H9 (cell line): ENCODE data around the gene ARHGAP22. TPM values are rescaled to one million over a fixed set of nuclear protein-coding genes. Genes with fewer than 3 reads are reported as not detected.

Experiments
- DNase-seq: peaks from one replicate; pipeline ENCODE4 v3.0.0-alpha.2; 2017
- H2AFZ ChIP-seq: one replicate; pipeline ENCODE4 v1.6.1; 2013; ENCODE audit warnings: mild to moderate bottlenecking, low read length, control low read depth, moderate library complexity
- H2AK5ac ChIP-seq: 2 replicates; pipeline ENCODE4 v1.6.1; 2013; ENCODE audit warnings: low read length, control low read depth, mixed read lengths; ENCODE audit not compliant: insufficient read length
- H2BK120ac ChIP-seq: one replicate; pipeline ENCODE4 v1.6.1; 2013; ENCODE audit warnings: low read depth, mild to moderate bottlenecking, low read length, control low read depth, inconsistent platforms; ENCODE audit not compliant: poor library complexity, severe bottlenecking
- H2BK12ac ChIP-seq: 2 replicates; pipeline ENCODE4 v1.6.1; 2013; ENCODE audit warnings: low read length, control low read depth, mixed read lengths, low read depth; ENCODE audit not compliant: insufficient read length
- H2BK15ac ChIP-seq: 2 replicates; pipeline ENCODE4 v1.6.1; 2013; ENCODE audit warnings: low read depth, low read length, control low read depth
- H2BK20ac ChIP-seq: one replicate; pipeline ENCODE4 v1.6.1; 2013; ENCODE audit warnings: low read depth, mild to moderate bottlenecking, low read length, control low read depth, inconsistent platforms; ENCODE audit not compliant: poor library complexity, severe bottlenecking
- H2BK5ac ChIP-seq: 2 replicates; pipeline ENCODE4 v1.6.1; 2013; ENCODE audit warnings: low read length, control low read depth, mixed read lengths; ENCODE audit not compliant: insufficient read length
- H3K14ac ChIP-seq: 2 replicates; pipeline ENCODE4 v1.6.1; 2013; ENCODE audit warnings: low read length, control low read depth; ENCODE audit not compliant: insufficient read depth
- H3K18ac ChIP-seq: 2 replicates; pipeline ENCODE4 v1.6.1; 2013; ENCODE audit warnings: low read depth, mild to moderate bottlenecking, mixed read lengths, low read length, control low read depth; ENCODE audit not compliant: insufficient read length
- H3K23ac ChIP-seq: 2 replicates; pipeline ENCODE4 v1.6.1; 2013; ENCODE audit warnings: low read length, control low read depth, mixed read lengths, low read depth; ENCODE audit not compliant: insufficient read length
- H3K23me2 ChIP-seq: 2 replicates; pipeline ENCODE4 v1.6.1; 2013; ENCODE audit warnings: low read depth, mild to moderate bottlenecking, mixed read lengths, low read length, control low read depth; ENCODE audit not compliant: insufficient read length, poor library complexity, severe bottlenecking
- H3K27ac ChIP-seq: 2 replicates; pipeline ENCODE4 v1.5.1; 2013; ENCODE audit warnings: low read length, control low read depth, mixed read lengths, low read depth; ENCODE audit not compliant: insufficient read length
- H3K27me3 ChIP-seq: 2 replicates; pipeline ENCODE4 v1.6.1; 2013; ENCODE audit warnings: low read length, control low read depth, inconsistent platforms; ENCODE audit not compliant: insufficient read depth
- H3K4ac ChIP-seq: 2 replicates; pipeline ENCODE4 v1.6.1; 2013; ENCODE audit warnings: low read depth, mild to moderate bottlenecking, control low read depth, inconsistent platforms, low read length, moderate library complexity
- H3K4me1 ChIP-seq: 2 replicates; pipeline ENCODE4 v1.6.1; 2013; ENCODE audit warnings: low read length, control low read depth, inconsistent platforms; ENCODE audit not compliant: insufficient read depth
- H3K4me2 ChIP-seq: 2 replicates; pipeline ENCODE4 v1.6.1; 2013; ENCODE audit warnings: low read length, control low read depth, mixed read lengths; ENCODE audit not compliant: insufficient read length, insufficient read depth
- H3K56ac ChIP-seq: 2 replicates; pipeline ENCODE4 v1.6.1; 2013; ENCODE audit warnings: low read depth, mild to moderate bottlenecking, mixed read lengths, low read length, control low read depth; ENCODE audit not compliant: insufficient read length
- H3K79me1 ChIP-seq: 2 replicates; pipeline ENCODE4 v1.6.1; 2013; ENCODE audit warnings: low read depth, mild to moderate bottlenecking, moderate library complexity, low read length, control low read depth, inconsistent platforms; ENCODE audit not compliant: insufficient read depth, poor library complexity, severe bottlenecking
- H3K79me2 ChIP-seq: 2 replicates; pipeline ENCODE4 v1.6.1; 2013; ENCODE audit warnings: low read length, control low read depth, inconsistent platforms; ENCODE audit not compliant: insufficient read depth
- H3K9ac ChIP-seq: 2 replicates; pipeline ENCODE4 v1.6.1; 2013; ENCODE audit warnings: low read length, control low read depth, mixed read lengths; ENCODE audit not compliant: insufficient read length; ENCODE audit errors: extremely low read depth
- H3K9me3 ChIP-seq: one replicate; pipeline ENCODE4 v1.6.1; 2013; ENCODE audit warnings: low read depth, low read length, inconsistent platforms; ENCODE audit not compliant: control insufficient read depth
- H3T11ph ChIP-seq: one replicate; pipeline ENCODE4 v1.6.1; 2013; ENCODE audit warnings: mild to moderate bottlenecking, low read length, control low read depth, inconsistent platforms
- H4K20me1 ChIP-seq: one replicate; pipeline ENCODE4 v1.6.1; 2013; ENCODE audit not compliant: control insufficient read depth, insufficient read length, insufficient read depth
- H4K5ac ChIP-seq: 2 replicates; pipeline ENCODE4 v1.6.1; 2013; ENCODE audit warnings: low read depth, mild to moderate bottlenecking, mixed read lengths, low read length, control low read depth; ENCODE audit not compliant: insufficient read length
- H4K8ac ChIP-seq: replicated peaks from 2 replicates; pipeline ENCODE4 v1.6.1; 2013; ENCODE audit warnings: low read length, control low read depth, mixed read lengths, low read depth; ENCODE audit not compliant: insufficient read length
- H4K91ac ChIP-seq: 2 replicates; pipeline ENCODE4 v1.6.1; 2013; ENCODE audit warnings: low read depth, mild to moderate bottlenecking, moderate library complexity, mixed read lengths, low read length, control low read depth; ENCODE audit not compliant: insufficient read length
- H3K27ac Mint-ChIP-seq, 3 experiments: 2 replicates in 2 of 3; 3 replicates in 1 of 3; pipeline ENCODE4 v1.8.0; 2020 to 2021; ENCODE audit warnings: mixed read lengths in 3 of 3, mild to moderate bottlenecking in 1 of 3, moderate library complexity in 1 of 3
- H3K27me3 Mint-ChIP-seq: 2 replicates; pipeline ENCODE4 v1.8.0; 2021; ENCODE audit warnings: low read depth, mild to moderate bottlenecking, moderate library complexity, mixed read lengths
- H3K36me3 Mint-ChIP-seq, 3 experiments: 2 replicates in 2 of 3; 3 replicates in 1 of 3; pipeline ENCODE4 v1.8.0; 2020 to 2021; ENCODE audit warnings: low read depth in 3 of 3, mixed read lengths in 3 of 3; ENCODE audit not compliant: insufficient read depth in 1 of 3
- H3K4me1 Mint-ChIP-seq, 2 experiments: 2 replicates each; pipeline ENCODE4 v1.8.0; 2020; ENCODE audit warnings: mixed read lengths in 2 of 2
- H3K4me3 Mint-ChIP-seq, 2 experiments: 2 replicates in 1 of 2; 3 replicates in 1 of 2; pipeline ENCODE4 v1.8.0; 2020 to 2021; ENCODE audit warnings: mild to moderate bottlenecking in 2 of 2, mixed read lengths in 2 of 2, moderate library complexity in 1 of 2
- H3K9me3 Mint-ChIP-seq, 2 experiments: 2 replicates in 1 of 2; 3 replicates in 1 of 2; pipeline ENCODE4 v1.8.0; 2020; ENCODE audit warnings: mild to moderate bottlenecking in 2 of 2, mixed read lengths in 2 of 2, moderate library complexity in 1 of 2
- total RNA-seq: library from RNA; stranded (reverse); gene quantifications from 2 replicates; pipeline ENCODE4 v1.2.1, GENCODE V29; 2021
- TF ChIP-seq, protein P1 (sequence below): fragments of 200-600 bp; sonication (generic); conservative IDR thresholded peaks from 3 replicates; pipeline ENCODE4 v1.8.0; 2021; ENCODE audit warnings: antibody characterized with exemption, mild to moderate bottlenecking

The ARHGAP22 gene
- total RNA-seq, 1 experiment from 2014 or later = 7.4 TPM

GRCh38 chr10:48477141-48477540, 127.7 kb downstream of the ARHGAP22 start:
- Mint-ChIP-seq H3K36me3 (peaks cover 9 to 15% (median 10%) of the 10 kb centered on the region in 3 experiments; a peak in 6 of 7 replicates), H3K27me3 (no peaks in the 10 kb centered on the region; the same call in none of the 2 replicates), H3K27ac (no peak overlapping the region), H3K9me3 (peaks cover 0 to 4% of the 10 kb centered on the region in 2 experiments; a peak in 2 of 5 replicates), H3K4me3 (no peak overlapping the region), H3K4me1 (peaks cover 15 to 28% of the 10 kb centered on the region in 2 experiments)
- DNase-seq = no peak
- Histone ChIP-seq H2BK12ac (no peak overlapping the region), H3T11ph (no peak overlapping the region), H2AFZ (no peak overlapping the region), H3K79me1 (no peaks in the 10 kb centered on the region), H3K27me3 (no peaks in the 10 kb centered on the region), H2BK120ac (no peak overlapping the region), H3K27ac (no peak overlapping the region), H2BK20ac (no peak overlapping the region), H3K56ac (no peak overlapping the region), H3K18ac (no peak overlapping the region), H2BK15ac (no peak overlapping the region), H3K4me1 (no peaks in the 10 kb centered on the region; the same call in 1 of the 2 replicates), H4K5ac (no peak overlapping the region), H3K79me2 (no peaks in the 10 kb centered on the region), H3K9me3 (no peaks in the 10 kb centered on the region), H4K20me1 (no peaks in the 10 kb centered on the region), H3K23me2 (no peaks in the 10 kb centered on the region), H3K23ac (no peak overlapping the region), H3K4me2 (no peak overlapping the region), H2BK5ac (no peak overlapping the region), H3K9ac (no peak overlapping the region), H3K4ac (no peak overlapping the region), H4K8ac (no peak overlapping the region), H4K91ac (no peak overlapping the region), H3K14ac (no peak overlapping the region), H2AK5ac (no peak overlapping the region)
- TF ChIP-seq, protein P1, sequence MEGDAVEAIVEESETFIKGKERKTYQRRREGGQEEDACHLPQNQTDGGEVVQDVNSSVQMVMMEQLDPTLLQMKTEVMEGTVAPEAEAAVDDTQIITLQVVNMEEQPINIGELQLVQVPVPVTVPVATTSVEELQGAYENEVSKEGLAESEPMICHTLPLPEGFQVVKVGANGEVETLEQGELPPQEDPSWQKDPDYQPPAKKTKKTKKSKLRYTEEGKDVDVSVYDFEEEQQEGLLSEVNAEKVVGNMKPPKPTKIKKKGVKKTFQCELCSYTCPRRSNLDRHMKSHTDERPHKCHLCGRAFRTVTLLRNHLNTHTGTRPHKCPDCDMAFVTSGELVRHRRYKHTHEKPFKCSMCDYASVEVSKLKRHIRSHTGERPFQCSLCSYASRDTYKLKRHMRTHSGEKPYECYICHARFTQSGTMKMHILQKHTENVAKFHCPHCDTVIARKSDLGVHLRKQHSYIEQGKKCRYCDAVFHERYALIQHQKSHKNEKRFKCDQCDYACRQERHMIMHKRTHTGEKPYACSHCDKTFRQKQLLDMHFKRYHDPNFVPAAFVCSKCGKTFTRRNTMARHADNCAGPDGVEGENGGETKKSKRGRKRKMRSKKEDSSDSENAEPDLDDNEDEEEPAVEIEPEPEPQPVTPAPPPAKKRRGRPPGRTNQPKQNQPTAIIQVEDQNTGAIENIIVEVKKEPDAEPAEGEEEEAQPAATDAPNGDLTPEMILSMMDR = no peak
